HL-60 (cell line): ENCODE results near the gene EDARADD.
A peak's percentile ranks its signal among the peaks of the same experiment; 100 is the strongest.

Source experiments
- DNase-seq, 2 experiments: peaks; one replicate each; pipeline ENCODE4 v3.0.0-alpha.2; 2010 to 2020; ENCODE audit warnings: low read depth in 1 of 2, low spot score in 1 of 2
- H3K27ac ChIP-seq: fragments of 250-450 bp; sonication (Bioruptor Pico); replicated peaks from 2 replicates; pipeline ENCODE4 v1.5.1; 2020; ENCODE audit warnings: mild to moderate bottlenecking, moderate library complexity
- H3K27me3 ChIP-seq: fragments of 250-450 bp; sonication (Bioruptor Pico); 2 replicates; pipeline ENCODE4 v1.5.1; 2021; ENCODE audit warnings: mild to moderate bottlenecking, moderate library complexity; ENCODE audit not compliant: insufficient read depth, poor library complexity, severe bottlenecking
- H3K4me3 ChIP-seq: replicated peaks from 2 replicates; pipeline ENCODE4 v1.5.1; 2011; ENCODE audit warnings: mild to moderate bottlenecking, control low read depth, low read length; ENCODE audit not compliant: insufficient read depth
- GABPA ChIP-seq: IDR thresholded peaks from 2 replicates; pipeline ENCODE4 v1.6.1; 2012; ENCODE audit warnings: low read depth
- POLR2AphosphoS5 ChIP-seq: IDR thresholded peaks from 2 replicates; pipeline ENCODE4 v1.6.1; 2012; ENCODE audit warnings: low read depth
- SPI1 ChIP-seq: IDR thresholded peaks from 2 replicates; pipeline ENCODE4 v1.6.1; 2012; ENCODE audit warnings: low read depth, mild to moderate bottlenecking, borderline replicate concordance
- TF ChIP-seq, protein P1 (sequence below): IDR thresholded peaks from one replicate; pipeline ENCODE4 v1.5.1; 2011; ENCODE audit warnings: low read length, control low read depth, inconsistent platforms; ENCODE audit not compliant: insufficient read depth
- TF ChIP-seq, protein P2 (sequence below): IDR thresholded peaks from 2 replicates; pipeline ENCODE4 v1.6.1; 2012; ENCODE audit warnings: low read depth; ENCODE audit not compliant: insufficient replicate concordance

The EDARADD gene

DNA sequence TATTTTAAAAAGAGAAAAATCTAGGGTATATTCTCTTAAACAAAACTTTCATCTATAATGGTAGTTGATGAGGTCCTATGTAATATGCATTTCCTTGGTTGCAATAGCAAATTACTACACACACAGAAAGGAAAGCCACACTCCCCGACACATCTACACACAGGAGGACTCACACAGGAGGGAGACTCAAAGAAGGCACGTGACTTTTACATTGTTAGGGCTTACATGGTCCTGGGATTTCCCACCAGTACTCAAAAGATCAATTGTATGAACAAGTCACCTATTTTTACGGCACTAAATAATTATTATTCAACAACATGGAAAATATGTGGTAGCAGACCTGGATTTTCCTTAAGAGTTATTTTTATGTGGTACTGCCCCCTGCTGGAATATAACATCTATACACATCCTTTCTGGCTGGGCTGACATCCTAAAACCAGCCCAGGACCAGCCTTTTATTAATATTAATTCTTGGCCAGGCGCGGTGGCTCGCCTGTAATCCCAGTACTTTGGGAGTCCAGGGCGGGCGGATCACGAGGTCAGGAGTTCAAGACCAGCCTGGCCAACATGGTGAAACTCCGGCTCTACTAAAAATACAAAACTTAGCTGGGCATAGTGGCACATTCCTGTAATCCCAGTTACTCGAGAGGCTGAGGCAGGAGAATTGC is 95.8 kb downstream of the EDARADD start:
- TF ChIP-seq, protein P1, sequence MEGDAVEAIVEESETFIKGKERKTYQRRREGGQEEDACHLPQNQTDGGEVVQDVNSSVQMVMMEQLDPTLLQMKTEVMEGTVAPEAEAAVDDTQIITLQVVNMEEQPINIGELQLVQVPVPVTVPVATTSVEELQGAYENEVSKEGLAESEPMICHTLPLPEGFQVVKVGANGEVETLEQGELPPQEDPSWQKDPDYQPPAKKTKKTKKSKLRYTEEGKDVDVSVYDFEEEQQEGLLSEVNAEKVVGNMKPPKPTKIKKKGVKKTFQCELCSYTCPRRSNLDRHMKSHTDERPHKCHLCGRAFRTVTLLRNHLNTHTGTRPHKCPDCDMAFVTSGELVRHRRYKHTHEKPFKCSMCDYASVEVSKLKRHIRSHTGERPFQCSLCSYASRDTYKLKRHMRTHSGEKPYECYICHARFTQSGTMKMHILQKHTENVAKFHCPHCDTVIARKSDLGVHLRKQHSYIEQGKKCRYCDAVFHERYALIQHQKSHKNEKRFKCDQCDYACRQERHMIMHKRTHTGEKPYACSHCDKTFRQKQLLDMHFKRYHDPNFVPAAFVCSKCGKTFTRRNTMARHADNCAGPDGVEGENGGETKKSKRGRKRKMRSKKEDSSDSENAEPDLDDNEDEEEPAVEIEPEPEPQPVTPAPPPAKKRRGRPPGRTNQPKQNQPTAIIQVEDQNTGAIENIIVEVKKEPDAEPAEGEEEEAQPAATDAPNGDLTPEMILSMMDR = peak; percentile 9
- TF ChIP-seq SPI1 = no peak
- H3K27me3 ChIP-seq = peaks cover 4% of the 10 kb centered on the region
- peak in 1 of 2 experiments; percentile 14 for DNase-seq
- no peak overlapping the region for H3K4me3 ChIP-seq
- no peak overlapping the region for H3K27ac ChIP-seq

DNA sequence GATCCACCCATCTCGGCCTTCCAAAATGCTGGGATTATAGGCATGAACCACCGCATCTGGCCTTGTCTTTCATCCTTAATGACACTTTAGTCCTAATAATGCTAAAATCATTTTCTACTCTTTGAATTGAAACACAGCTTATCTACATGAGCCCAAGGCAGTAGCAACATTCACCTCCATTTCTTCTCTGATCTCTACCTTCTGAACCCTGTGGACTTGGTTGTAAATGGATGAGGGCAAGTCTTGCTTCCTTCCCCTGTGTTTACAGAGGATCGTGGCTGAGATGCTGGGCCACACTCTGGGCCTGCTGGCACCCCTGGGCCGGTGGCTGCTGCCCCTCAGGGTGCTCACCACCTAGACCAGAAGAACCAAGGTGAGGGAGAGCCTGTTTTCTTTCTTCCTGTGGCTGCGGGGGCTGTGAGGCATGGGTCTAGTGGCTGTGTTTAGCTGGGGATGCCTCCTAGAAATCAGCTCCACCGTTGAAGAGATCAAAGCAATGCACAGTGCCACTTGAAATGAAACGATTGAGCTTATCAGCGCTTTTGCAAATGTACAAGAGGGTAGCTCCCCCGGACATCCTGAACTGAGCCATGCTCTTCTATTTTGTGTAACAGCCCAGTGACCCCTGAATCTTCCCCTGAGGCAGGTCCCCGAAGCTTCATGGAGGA is 97.5 kb downstream of the EDARADD start:
- H3K27me3 ChIP-seq = peaks cover 4% of the 10 kb centered on the region
- TF ChIP-seq, protein P1 = no peak
- no peak for TF ChIP-seq SPI1
- TF ChIP-seq GABPA = no peak
- no peak for TF ChIP-seq POLR2AphosphoS5
- TF ChIP-seq, protein P2, sequence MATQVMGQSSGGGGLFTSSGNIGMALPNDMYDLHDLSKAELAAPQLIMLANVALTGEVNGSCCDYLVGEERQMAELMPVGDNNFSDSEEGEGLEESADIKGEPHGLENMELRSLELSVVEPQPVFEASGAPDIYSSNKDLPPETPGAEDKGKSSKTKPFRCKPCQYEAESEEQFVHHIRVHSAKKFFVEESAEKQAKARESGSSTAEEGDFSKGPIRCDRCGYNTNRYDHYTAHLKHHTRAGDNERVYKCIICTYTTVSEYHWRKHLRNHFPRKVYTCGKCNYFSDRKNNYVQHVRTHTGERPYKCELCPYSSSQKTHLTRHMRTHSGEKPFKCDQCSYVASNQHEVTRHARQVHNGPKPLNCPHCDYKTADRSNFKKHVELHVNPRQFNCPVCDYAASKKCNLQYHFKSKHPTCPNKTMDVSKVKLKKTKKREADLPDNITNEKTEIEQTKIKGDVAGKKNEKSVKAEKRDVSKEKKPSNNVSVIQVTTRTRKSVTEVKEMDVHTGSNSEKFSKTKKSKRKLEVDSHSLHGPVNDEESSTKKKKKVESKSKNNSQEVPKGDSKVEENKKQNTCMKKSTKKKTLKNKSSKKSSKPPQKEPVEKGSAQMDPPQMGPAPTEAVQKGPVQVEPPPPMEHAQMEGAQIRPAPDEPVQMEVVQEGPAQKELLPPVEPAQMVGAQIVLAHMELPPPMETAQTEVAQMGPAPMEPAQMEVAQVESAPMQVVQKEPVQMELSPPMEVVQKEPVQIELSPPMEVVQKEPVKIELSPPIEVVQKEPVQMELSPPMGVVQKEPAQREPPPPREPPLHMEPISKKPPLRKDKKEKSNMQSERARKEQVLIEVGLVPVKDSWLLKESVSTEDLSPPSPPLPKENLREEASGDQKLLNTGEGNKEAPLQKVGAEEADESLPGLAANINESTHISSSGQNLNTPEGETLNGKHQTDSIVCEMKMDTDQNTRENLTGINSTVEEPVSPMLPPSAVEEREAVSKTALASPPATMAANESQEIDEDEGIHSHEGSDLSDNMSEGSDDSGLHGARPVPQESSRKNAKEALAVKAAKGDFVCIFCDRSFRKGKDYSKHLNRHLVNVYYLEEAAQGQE = no peak
- no peak for DNase-seq
- H3K27ac ChIP-seq = no peak overlapping the region
- no peak overlapping the region for H3K4me3 ChIP-seq

DNA sequence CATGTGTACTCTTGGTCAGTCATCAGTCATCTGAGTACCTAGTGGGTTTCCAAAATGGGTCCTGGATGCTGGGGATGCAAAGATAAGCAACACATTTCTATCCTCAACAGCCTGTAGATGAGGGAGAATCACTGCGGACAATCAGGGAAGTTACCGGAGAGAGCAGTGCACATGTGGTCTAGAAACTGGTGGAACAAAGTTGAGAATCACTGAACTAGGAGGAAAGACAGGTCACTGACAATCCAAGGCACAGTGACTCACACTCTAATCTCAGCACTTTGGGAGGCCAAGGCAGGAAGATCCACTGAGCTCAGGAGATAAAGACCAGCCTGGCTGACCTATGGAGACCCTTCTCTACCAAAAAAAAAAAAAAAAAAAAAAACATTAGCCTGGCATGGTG is 98.3 kb downstream of the EDARADD start:
- no peak overlapping the region for H3K4me3 ChIP-seq
- DNase-seq = no peak
- TF ChIP-seq GABPA = no peak
- TF ChIP-seq, protein P2 = no peak
- H3K27me3 ChIP-seq = peaks cover 4% of the 10 kb centered on the region
- no peak overlapping the region for H3K27ac ChIP-seq

DNA sequence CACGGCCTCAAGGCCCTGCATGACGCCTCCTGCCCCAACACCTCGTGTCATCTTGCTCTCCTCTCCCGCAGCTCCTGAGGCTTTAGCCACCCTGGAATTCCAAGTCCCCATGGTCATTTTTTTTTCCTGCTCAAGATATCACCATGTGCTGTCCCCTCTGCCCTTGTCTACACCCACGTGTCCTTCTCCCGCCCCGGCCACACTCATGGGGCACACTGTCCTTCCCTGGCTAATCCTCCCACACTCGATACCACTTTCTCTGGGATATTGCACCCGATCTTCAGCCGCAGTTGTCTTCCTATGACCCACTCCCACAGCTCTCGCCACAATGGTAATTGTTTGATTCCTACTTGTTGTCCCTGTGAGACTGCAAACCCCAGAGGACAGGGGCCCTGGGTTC is 100.0 kb downstream of the EDARADD start:
- TF ChIP-seq, protein P1 = no peak
- TF ChIP-seq POLR2AphosphoS5 = no peak
- TF ChIP-seq, protein P2 = no peak
- no peak for TF ChIP-seq GABPA
- TF ChIP-seq SPI1 = no peak
- no peak for DNase-seq
- no peak overlapping the region for H3K27ac ChIP-seq
- H3K4me3 ChIP-seq = no peak overlapping the region
- H3K27me3 ChIP-seq = peaks cover 4% of the 10 kb centered on the region
